ENCODE data around the gene CAPZB. TPM values are rescaled to one million over a fixed set of nuclear protein-coding genes. Genes with fewer than 3 reads are reported as not detected.

The CAPZB gene
- total and polyA plus RNA-seq, 2 experiments from 2014 or later = 229 to 494 TPM

GRCh38 chr1:19435851-19436455, 49.4 kb downstream of the CAPZB start:
- Histone ChIP-seq H3K4me1 (ENCODE audit: insufficient read depth) (peaks cover 86% of the 10 kb centered on the region), H3K36me3 (ENCODE audit: low read depth) (peaks cover 4% of the 10 kb centered on the region; the same call in 1 of the 2 replicates), H3K9me3 (ENCODE audit: low read depth) (no peaks in the 10 kb centered on the region), H3K4me3 (peak overlapping the region; percentile 15; the same call in 1 of the 2 replicates), H3K9ac (peak overlapping the region; percentile 63), H4K20me1 (ENCODE audit: insufficient read depth) (no peaks in the 10 kb centered on the region), H3F3A (ENCODE audit: insufficient read depth) (peaks cover 81% of the 10 kb centered on the region), H3K27ac (peak overlapping the region; percentile 90), H3K4me2 (ENCODE audit: unreplicated experiment) (peak overlapping the region; percentile 53), H2AFZ (no peak overlapping the region), H3K79me2 (ENCODE audit: insufficient read depth) (peaks cover 99% of the 10 kb centered on the region), H3K9me2 (ENCODE audit: insufficient read depth) (no peaks in the 10 kb centered on the region), H3K27me3 (replicated peaks; ENCODE audit: insufficient read depth) (no peaks in the 10 kb centered on the region)
- TF ChIP-seq EZH2 (IDR thresholded peaks at IDR 0.05; ENCODE audit: insufficient read depth, poor library complexity, severe bottlenecking) (no peak), EZH2phosphoT487 (IDR thresholded peaks at IDR 0.05; ENCODE audit: insufficient read depth, low read depth) (no peak)
- 25% methylated on average over 13 of the region's 13 CpGs for WGBS, 2 experiments (ENCODE audit: low coverage in 1 of 2, low lambda C conversion rate in 2 of 2, missing lambda C conversion rate in 2 of 2)
- in situ Hi-C loops (cut with MboI) = no loop called here
- DNase-seq = peak; percentile 94

DNA sequence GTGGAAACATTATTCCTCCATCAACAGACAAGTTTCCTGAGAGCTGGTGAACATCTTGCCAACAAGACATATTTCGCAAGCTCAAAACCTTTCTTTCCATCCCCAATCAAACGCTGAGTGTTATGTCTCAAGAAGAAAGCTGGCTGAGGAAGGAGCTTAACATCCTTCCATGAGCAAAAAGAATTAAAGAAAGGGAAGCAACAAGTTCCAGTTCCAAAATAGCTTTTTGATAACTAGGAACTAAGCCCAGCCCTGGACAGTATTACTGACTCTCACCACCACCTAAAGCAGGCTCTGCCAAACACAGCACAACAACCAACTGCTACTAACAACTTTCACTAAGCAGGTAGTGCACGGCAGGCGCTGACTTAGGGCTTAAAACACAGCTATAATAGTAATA, 50.2 kb downstream of the CAPZB start:
- peak overlapping the region; percentile 15; the same call in 1 of the 2 replicates for H3K4me3 ChIP-seq
- H3K79me2 ChIP-seq (ENCODE audit: insufficient read depth) = peaks cover 99% of the 10 kb centered on the region
- no peaks in the 10 kb centered on the region for H3K9me3 ChIP-seq (ENCODE audit: low read depth)
- in situ Hi-C loops (cut with MboI) = no loop called here
- no peaks in the 10 kb centered on the region for H3K9me2 ChIP-seq (ENCODE audit: insufficient read depth)
- H3K9ac ChIP-seq = peak overlapping the region; percentile 63
- H3K27ac ChIP-seq = peak overlapping the region; percentile 90
- peaks cover 4% of the 10 kb centered on the region; the same call in 1 of the 2 replicates for H3K36me3 ChIP-seq (ENCODE audit: low read depth)
- H3K4me2 ChIP-seq (ENCODE audit: unreplicated experiment) = peak overlapping the region; percentile 52
- TF ChIP-seq EZH2 (IDR thresholded peaks at IDR 0.05; ENCODE audit: insufficient read depth, poor library complexity, severe bottlenecking) = no peak
- no peak for TF ChIP-seq EZH2phosphoT487 (IDR thresholded peaks at IDR 0.05; ENCODE audit: insufficient read depth, low read depth)
- peaks cover 83% of the 10 kb centered on the region for H3F3A ChIP-seq (ENCODE audit: insufficient read depth)
- 18% methylated on average over 4 of the region's 4 CpGs for WGBS, 2 experiments (ENCODE audit: low coverage in 1 of 2, low lambda C conversion rate in 2 of 2, missing lambda C conversion rate in 2 of 2)
- H2AFZ ChIP-seq = no peak overlapping the region
- H4K20me1 ChIP-seq (ENCODE audit: insufficient read depth) = no peaks in the 10 kb centered on the region
- DNase-seq = peak; percentile 85
- no peaks in the 10 kb centered on the region for H3K27me3 ChIP-seq (replicated peaks; ENCODE audit: insufficient read depth)
- peaks cover 85% of the 10 kb centered on the region for H3K4me1 ChIP-seq (ENCODE audit: insufficient read depth)

- TF ChIP-seq EZH2 (IDR thresholded peaks at IDR 0.05; ENCODE audit: insufficient read depth, poor library complexity, severe bottlenecking) (no peak), EZH2phosphoT487 (IDR thresholded peaks at IDR 0.05; ENCODE audit: insufficient read depth, low read depth) (no peak)
- H3K9me2 ChIP-seq (ENCODE audit: insufficient read depth) = no peaks in the 10 kb centered on the region
- H3K4me3 ChIP-seq = no peak overlapping the region
- H3K27me3 ChIP-seq (replicated peaks; ENCODE audit: insufficient read depth) = no peaks in the 10 kb centered on the region
- peaks cover 99% of the 10 kb centered on the region for H3K79me2 ChIP-seq (ENCODE audit: insufficient read depth)
- DNase-seq = peak; percentile 49
- peak overlapping the region; percentile 16 for H3K4me2 ChIP-seq (ENCODE audit: unreplicated experiment)
- peak overlapping the region; percentile 42; the same call in 1 of the 2 replicates for H3K9ac ChIP-seq
- H3K27ac ChIP-seq = peak overlapping the region; percentile 90
- no peaks in the 10 kb centered on the region for H3K9me3 ChIP-seq (ENCODE audit: low read depth)
- peaks cover 83% of the 10 kb centered on the region for H3F3A ChIP-seq (ENCODE audit: insufficient read depth)
- in situ Hi-C loops (cut with MboI) = no loop called here
- H3K36me3 ChIP-seq (ENCODE audit: low read depth) = peaks cover 4% of the 10 kb centered on the region; the same call in 1 of the 2 replicates
- WGBS, 2 experiments (ENCODE audit: low coverage in 1 of 2, low lambda C conversion rate in 2 of 2, missing lambda C conversion rate in 2 of 2) = 55 to 61% methylated on average over 2 of the region's 2 CpGs
- H3K4me1 ChIP-seq (ENCODE audit: insufficient read depth) = peaks cover 85% of the 10 kb centered on the region
- no peak overlapping the region for H2AFZ ChIP-seq
- no peaks in the 10 kb centered on the region for H4K20me1 ChIP-seq (ENCODE audit: insufficient read depth)
These were observed 51.7 kb downstream of the CAPZB start for GRCh38 chr1:19433719-19433998.

- Histone ChIP-seq H3K9ac (peak overlapping the region; percentile 42), H3K79me2 (ENCODE audit: insufficient read depth) (peaks cover 99% of the 10 kb centered on the region), H3K9me3 (ENCODE audit: low read depth) (no peaks in the 10 kb centered on the region), H3K9me2 (ENCODE audit: insufficient read depth) (no peaks in the 10 kb centered on the region), H4K20me1 (ENCODE audit: insufficient read depth) (no peaks in the 10 kb centered on the region), H3K27ac (peak overlapping the region; percentile 90), H3K36me3 (ENCODE audit: low read depth) (peaks cover 4% of the 10 kb centered on the region; the same call in 1 of the 2 replicates), H3K27me3 (replicated peaks; ENCODE audit: insufficient read depth) (no peaks in the 10 kb centered on the region), H3K4me3 (no peak overlapping the region), H3K4me2 (ENCODE audit: unreplicated experiment) (peak overlapping the region; percentile 16), H2AFZ (no peak overlapping the region), H3F3A (ENCODE audit: insufficient read depth) (peaks cover 83% of the 10 kb centered on the region), H3K4me1 (ENCODE audit: insufficient read depth) (peaks cover 85% of the 10 kb centered on the region)
- 31 to 33% methylated on average over 15 of the region's 15 CpGs for WGBS, 2 experiments (ENCODE audit: low coverage in 1 of 2, low lambda C conversion rate in 2 of 2, missing lambda C conversion rate in 2 of 2)
- in situ Hi-C loops (cut with MboI) = no loop called here
- peak; percentile 51 for DNase-seq
- no peak for TF ChIP-seq EZH2phosphoT487 (IDR thresholded peaks at IDR 0.05; ENCODE audit: insufficient read depth, low read depth)
- no peak for TF ChIP-seq EZH2 (IDR thresholded peaks at IDR 0.05; ENCODE audit: insufficient read depth, poor library complexity, severe bottlenecking)
These were observed 52.2 kb downstream of the CAPZB start for GRCh38 chr1:19432943-19433718.
